Central memory CD4-positive, alpha-beta T cell (primary cell): Measurements from ENCODE around the gene BTBD17.

Experiments used
- DNase-seq: peaks from one replicate; pipeline ENCODE4 v3.0.0; 2022

BTBD17 gene

GRCh38 chr17:74387365-74388218 lies 25.9 kb upstream of the BTBD17 start:
- DNase-seq: no peak

- no peak for DNase-seq
These were observed 24.7 kb upstream of the BTBD17 start for GRCh38 chr17:74386386-74386785.

DNA sequence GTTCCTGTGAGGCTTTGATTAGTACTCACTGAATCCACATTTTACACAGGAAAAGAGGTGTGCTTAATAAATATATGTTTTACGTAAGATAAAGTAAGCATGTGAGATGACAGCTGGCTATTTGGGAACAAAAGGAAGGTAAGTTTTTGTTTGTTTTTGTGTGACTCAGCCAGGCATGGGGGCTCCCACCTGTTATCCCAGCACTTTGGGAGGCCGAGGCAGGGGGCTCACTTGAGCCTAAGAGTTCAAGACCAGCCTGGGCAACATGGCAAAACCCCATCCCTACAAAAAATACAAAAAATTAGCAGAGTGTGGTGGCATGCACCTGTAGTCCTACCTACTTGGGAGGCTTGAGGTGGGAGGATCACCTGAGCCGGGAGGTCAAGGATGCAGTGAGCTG lies 23.5 kb upstream of the BTBD17 start:
- DNase-seq: no peak

GRCh38 chr17:74383141-74383540 lies 21.5 kb upstream of the BTBD17 start:
- DNase-seq: no peak

DNA sequence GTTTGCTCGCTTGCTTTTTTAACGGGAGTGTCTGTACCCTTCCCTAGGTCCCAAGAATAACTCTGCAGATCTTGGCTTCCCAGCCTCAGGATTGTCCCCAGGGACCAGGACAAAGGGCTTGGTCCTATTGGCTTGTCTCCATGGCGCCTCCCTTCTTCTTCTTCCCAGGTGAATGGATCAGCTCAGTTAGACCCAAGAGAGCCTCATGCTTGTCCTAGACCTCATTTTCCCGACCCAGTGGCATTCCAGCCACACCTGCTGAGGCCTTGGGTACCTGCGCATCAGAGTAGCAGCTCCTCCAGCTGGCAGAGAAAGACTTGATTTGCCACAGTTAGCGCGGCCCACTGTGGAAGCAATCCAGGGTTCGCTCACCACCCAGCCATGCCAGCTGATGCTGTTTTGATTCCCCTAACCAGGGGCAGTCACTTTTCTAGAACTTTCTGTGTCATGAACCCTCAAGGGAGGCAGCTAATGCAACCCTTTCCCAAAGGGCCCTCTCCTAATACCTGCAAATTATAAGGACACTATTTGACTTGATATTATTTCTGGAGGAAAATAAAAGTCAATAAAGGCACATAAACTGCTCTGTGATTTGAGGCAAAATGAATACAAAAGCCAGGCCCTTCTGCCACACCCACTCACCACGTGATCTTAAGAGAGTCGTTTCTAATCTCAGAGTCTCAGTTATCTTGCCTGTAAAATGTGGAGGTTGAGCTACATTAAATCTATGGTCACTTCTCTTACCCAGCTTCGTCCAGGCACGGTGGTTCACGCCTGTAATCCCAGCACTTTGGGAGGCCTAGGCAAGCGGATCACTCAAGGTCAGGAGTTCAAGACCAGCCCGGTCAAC lies 19.5 kb upstream of the BTBD17 start:
- DNase-seq: no peak

DNA sequence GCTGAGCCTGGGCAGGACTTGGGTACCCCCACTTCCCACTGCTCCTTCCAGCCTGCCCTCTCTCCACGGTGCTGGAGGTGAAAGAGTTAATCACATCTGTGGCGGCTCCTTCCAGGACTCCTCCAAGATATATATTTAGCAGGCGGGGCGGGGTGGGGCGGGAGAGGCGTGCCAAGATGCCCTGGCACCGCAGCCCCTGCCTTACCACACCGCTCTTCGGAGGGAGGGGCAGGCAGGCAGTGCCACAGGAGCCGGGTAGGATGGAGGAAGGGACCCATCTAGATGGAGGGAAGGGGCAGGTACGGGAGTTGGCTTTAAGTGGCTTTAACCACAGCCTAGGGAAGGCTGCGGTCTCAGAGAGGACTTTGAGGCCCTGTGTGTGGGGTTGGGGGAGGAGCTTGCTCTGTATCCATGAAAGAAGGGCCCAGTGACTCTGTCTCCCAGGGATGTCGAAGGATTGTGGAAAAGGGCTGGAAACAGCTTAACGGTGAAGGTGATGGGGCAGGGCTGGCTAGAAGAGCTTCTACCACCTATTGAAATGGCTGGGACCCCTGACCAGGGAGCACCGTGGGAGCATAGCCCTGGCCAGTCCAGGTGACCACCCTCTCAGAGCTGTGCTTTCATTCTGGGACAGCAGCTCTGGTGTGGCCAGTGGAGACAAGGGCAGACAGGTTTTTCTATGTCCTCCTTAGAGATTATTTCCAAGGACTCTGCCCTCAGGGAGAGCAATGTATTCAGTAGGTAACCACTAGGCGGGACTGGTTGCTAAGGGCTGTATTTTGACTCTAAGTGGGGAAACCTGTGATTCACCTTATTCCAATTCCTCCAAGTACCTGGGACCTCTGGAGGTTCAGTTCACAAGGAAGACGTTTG lies 18.7 kb upstream of the BTBD17 start:
- DNase-seq: no peak

DNA sequence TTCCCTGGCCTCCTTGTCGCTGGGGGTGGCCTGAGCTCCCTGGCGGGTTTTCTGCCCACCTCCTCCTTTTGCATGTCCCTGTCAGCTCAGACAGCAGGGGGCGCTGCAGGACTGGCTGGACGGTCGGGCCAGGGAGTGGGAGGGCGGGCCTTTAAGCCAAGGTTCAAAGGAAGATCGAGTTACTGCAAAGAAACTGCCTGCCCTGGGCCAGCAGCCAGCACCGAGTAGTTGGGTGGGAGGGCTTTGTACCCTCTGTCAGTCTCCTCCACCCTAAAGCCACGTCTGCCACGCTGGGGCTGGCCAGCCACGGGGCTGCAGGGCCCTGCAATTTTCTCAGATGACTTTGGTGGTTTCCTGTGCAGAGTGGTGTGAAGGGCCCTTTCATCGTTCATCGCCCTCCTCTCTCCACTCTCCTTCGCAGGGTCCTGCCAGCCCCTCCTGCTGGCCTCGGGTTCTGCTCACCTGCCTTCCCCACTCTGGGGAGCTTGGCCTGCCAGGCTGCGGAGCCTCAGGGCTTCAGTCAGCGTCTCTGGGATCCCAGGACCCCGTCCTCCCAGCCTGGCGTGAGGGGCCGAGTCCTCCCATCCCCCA lies 17.9 kb upstream of the BTBD17 start:
- DNase-seq: peak; percentile 82

DNA sequence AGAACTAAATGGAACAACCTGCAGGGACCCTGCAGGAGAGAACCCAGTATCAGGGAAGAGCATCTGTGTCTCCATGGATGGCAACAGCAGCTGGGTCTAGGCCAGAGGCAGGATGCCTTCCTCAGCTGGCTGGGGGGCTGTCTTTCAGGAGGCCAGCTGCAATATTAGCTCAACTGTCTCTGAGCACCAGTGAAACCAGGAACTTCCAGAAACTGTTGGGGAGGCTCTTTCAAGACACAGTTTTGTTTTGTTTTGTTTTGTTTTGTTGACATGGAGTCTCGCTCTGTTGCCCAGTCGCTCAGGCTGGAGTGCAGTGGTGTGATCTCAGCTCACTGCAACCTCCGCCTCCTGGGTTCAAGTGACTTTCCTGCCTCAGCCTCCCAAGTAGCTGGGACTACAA lies 13.2 kb upstream of the BTBD17 start:
- no peak for DNase-seq

- no peak for DNase-seq
These were observed 12.4 kb upstream of the BTBD17 start for GRCh38 chr17:74373838-74374606.

DNA sequence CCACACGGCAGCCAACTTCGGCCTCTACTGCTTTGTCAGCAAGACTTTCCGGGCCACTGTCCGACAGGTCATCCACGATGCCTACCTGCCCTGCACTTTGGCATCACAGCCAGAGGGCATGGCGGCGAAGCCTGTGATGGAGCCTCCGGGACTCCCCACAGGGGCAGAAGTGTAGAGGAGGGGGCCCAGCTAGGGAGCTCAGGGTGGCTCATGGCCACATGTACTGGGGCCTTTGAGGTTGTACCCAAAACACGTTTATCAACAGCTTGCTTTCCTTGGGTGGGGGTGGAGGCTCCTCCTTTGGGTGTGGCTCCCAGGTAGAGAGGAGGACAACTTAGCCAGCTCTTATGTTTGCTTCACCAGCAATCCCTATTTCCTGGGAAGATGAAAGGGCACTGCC lies 10.8 kb upstream of the BTBD17 start:
- DNase-seq: no peak

GRCh38 chr17:74371653-74372147 lies 10.0 kb upstream of the BTBD17 start:
- no peak for DNase-seq

GRCh38 chr17:74369665-74370490 lies 8.2 kb upstream of the BTBD17 start:
- no peak for DNase-seq

GRCh38 chr17:74369221-74369620 lies 7.6 kb upstream of the BTBD17 start:
- DNase-seq: peak; percentile 30

GRCh38 chr17:74368341-74369081 lies 6.8 kb upstream of the BTBD17 start:
- DNase-seq: peak; percentile 59

DNA sequence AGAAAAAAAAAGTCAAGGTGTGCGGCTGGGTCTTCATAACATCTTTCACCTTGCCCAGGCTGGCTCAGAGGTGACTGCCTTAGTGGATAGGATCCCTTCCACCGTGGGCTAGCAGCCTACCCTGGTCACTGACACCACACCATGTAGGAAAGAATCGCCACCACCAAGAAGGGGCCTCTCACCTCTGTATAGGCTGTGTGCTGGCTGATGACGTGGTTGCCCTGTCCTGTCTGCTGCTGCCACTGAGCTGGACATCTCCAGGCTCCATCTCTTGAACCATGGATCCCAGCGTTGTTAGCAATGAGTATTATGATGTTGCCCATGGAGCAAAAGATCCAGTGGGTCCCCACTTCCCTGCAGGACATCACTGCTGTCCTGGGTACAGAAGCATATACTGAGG lies 5.5 kb upstream of the BTBD17 start, which contains the start of gene GPR142:
Gene GPR142 (plus strand): TSS at position 301 of the 400 bp plus-strand sequence. CDS start 2,035 bp downstream, outside the sequence.
- DNase-seq: no peak

GRCh38 chr17:74362810-74363498 lies 1.3 kb upstream of the BTBD17 start:
- DNase-seq: no peak

GRCh38 chr17:74362069-74362405 lies 369 bp upstream of the BTBD17 start:
- DNase-seq: no peak

GRCh38 chr17:74360899-74361229 lies 804 bp downstream of the BTBD17 start:
- DNase-seq: no peak

GRCh38 chr17:74359916-74360315 lies 1.8 kb downstream of the BTBD17 start:
- DNase-seq: no peak
